Stimulated activated CD8-positive, alpha-beta memory T cell treated with anti-CD3 and anti-CD28 coated beads, Interleukin-4, amount 100 ng/mL, for 1 hour (primary cell): ENCODE data around the gene ZNF709.
"Not testable (repeated sequence)": the region's sequence is repeated elsewhere in the genome, so short reads cannot be mapped to it uniquely, and the experiment has no call there.

Source experiments
- DNase-seq, 2 donors: peaks; one replicate each; pipeline ENCODE4 v3.0.0-alpha.2; 2020; ENCODE audit warnings: low read depth in 2 of 2, low spot score in 1 of 2

Gene ZNF709

GRCh38 chr19:12484371-12485051, at the start of gene ZNF709:
Gene ZNF709 (minus strand): TSS chr19:12484816. CDS start chr19:12484657, 159 bp downstream.
- peak; percentile 76 to 78 for DNase-seq

- no peak for DNase-seq
Measured at GRCh38 chr19:12527034-12527836, 42.6 kb upstream of the ZNF709 start.

GRCh38 chr19:12526542-12526941, 41.9 kb upstream of the ZNF709 start:
- DNase-seq, result no peak

- no peak for DNase-seq
Measured at GRCh38 chr19:12521996-12522395, 37.4 kb upstream of the ZNF709 start.

- no peak for DNase-seq
Measured at GRCh38 chr19:12513531-12514061, 29.0 kb upstream of the ZNF709 start.

- no peak for DNase-seq
Measured at GRCh38 chr19:12497032-12497431, 12.4 kb upstream of the ZNF709 start.

GRCh38 chr19:12496480-12496879, 11.9 kb upstream of the ZNF709 start:
- no peak for DNase-seq

GRCh38 chr19:12495002-12495802, 10.6 kb upstream of the ZNF709 start:
- DNase-seq, result peak; percentile 80 to 85

GRCh38 chr19:12494260-12494860, 9.7 kb upstream of the ZNF709 start:
- no peak for DNase-seq

GRCh38 chr19:12486265-12486783, 1.7 kb upstream of the ZNF709 start:
- DNase-seq, result not testable (repeated sequence)

- DNase-seq, result no peak
Measured at GRCh38 chr19:12485571-12485970, 955 bp upstream of the ZNF709 start.

GRCh38 chr19:12485052-12485416, 418 bp upstream of the ZNF709 start:
- DNase-seq, result no peak

- no peak for DNase-seq
Measured at GRCh38 chr19:12484011-12484370, 625 bp downstream of the ZNF709 start.

GRCh38 chr19:12482509-12482886, 2.1 kb downstream of the ZNF709 start:
- no peak for DNase-seq

- no peak for DNase-seq
Measured at GRCh38 chr19:12481781-12482508, 2.7 kb downstream of the ZNF709 start.

- no peak for DNase-seq
Measured at GRCh38 chr19:12478234-12478941, 6.2 kb downstream of the ZNF709 start.

- not testable (repeated sequence) for DNase-seq
Measured at GRCh38 chr19:12467651-12468050, 17.0 kb downstream of the ZNF709 start.

- DNase-seq, result no peak
Measured at GRCh38 chr19:12465211-12465610, 19.4 kb downstream of the ZNF709 start.

- DNase-seq, result no peak
Measured at GRCh38 chr19:12464769-12465168, 19.8 kb downstream of the ZNF709 start.

GRCh38 chr19:12464139-12464538, 20.5 kb downstream of the ZNF709 start:
- not testable (repeated sequence) for DNase-seq
